H1 (cell line): ENCODE data around the gene POLR2C. TPM values are rescaled to one million over a fixed set of nuclear protein-coding genes. Genes with fewer than 3 reads are reported as not detected.
"Not testable (repeated sequence)": the region's sequence is repeated elsewhere in the genome, so short reads cannot be mapped to it uniquely, and the experiment has no call there.

ENCODE experiments used
- CTCF ChIA-PET: fragments of 300-600 bp; sonication (Branson Sonifier 250); formaldehyde crosslinking; loops from one replicate; lab custom pipeline; 2021; ENCODE audit not compliant: partially characterized antibody; lab: Charles Lee
- POLR2A ChIA-PET: fragments of 300-600 bp; sonication (Branson Sonifier 250); formaldehyde crosslinking; loops from one replicate; lab custom pipeline; 2021; ENCODE audit warnings: inconsistent platforms; ENCODE audit not compliant: partially characterized antibody; lab: Charles Lee
- DNase-seq, 2 experiments: peaks; one replicate each; pipeline versions ENCODE4 v3.0.0 to v3.0.0-alpha.2; 2010 to 2022; ENCODE audit warnings: low spot score in 2 of 2, low read depth in 1 of 2, mixed read lengths in 1 of 2
- FAIRE-seq: peaks from 2 replicates; lab custom pipeline; 2011; peaks lifted over from hg19 to GRCh38; lab: Jason Lieb, UNC
- H2AFZ ChIP-seq: 2 replicates; pipeline ENCODE4 v1.8.1; 2012; ENCODE audit warnings: low read length, inconsistent platforms
- H2AK5ac ChIP-seq: 2 replicates; pipeline ENCODE4 v1.6.1; 2013; ENCODE audit warnings: low read depth, low read length
- H2BK120ac ChIP-seq: replicated peaks from 2 replicates; pipeline ENCODE3; 2013; ENCODE audit warnings: low read depth, low read length, inconsistent platforms
- H2BK12ac ChIP-seq: 2 replicates; pipeline ENCODE4 v1.6.1; 2013; ENCODE audit warnings: low read depth, low read length
- H2BK15ac ChIP-seq: 2 replicates; pipeline ENCODE4 v1.6.1; 2013; ENCODE audit warnings: low read length
- H2BK20ac ChIP-seq: 2 replicates; pipeline ENCODE4 v1.6.1; 2013; ENCODE audit warnings: low read length
- H2BK5ac ChIP-seq: 2 replicates; pipeline ENCODE4 v1.6.1; 2013; ENCODE audit warnings: low read depth, low read length
- H3K14ac ChIP-seq: 2 replicates; pipeline ENCODE4 v1.6.1; 2013; ENCODE audit warnings: inconsistent platforms; ENCODE audit not compliant: insufficient read length
- H3K18ac ChIP-seq: 2 replicates; pipeline ENCODE4 v1.6.1; 2013; ENCODE audit warnings: low read length; ENCODE audit errors: extremely low read depth
- H3K23ac ChIP-seq: 2 replicates; pipeline ENCODE4 v1.6.1; 2013; ENCODE audit warnings: inconsistent platforms; ENCODE audit not compliant: insufficient read length
- H3K23me2 ChIP-seq: 2 replicates; pipeline ENCODE4 v1.6.1; 2013; ENCODE audit warnings: low read depth, low read length
- H3K27ac ChIP-seq: 2 replicates; pipeline ENCODE4 v1.6.1; 2011; ENCODE audit warnings: low read depth, low read length, inconsistent platforms
- H3K27me3 ChIP-seq, 4 experiments: replicated peaks in 1 of 4; 1 replicate in 1 of 4; 2 replicates in 3 of 4; pipeline versions ENCODE4 v1.6.1 to v1.8.1; 2011 to 2013; ENCODE audit warnings: low read length in 3 of 4, mild to moderate bottlenecking in 3 of 4, inconsistent platforms in 2 of 4, mixed read lengths in 2 of 4, moderate library complexity in 1 of 4; ENCODE audit not compliant: control insufficient read depth in 3 of 4, insufficient read depth in 3 of 4; ENCODE audit errors: extremely low read depth in 1 of 4
- H3K36me3 ChIP-seq, 4 experiments: 2 replicates each; pipeline versions ENCODE4 v1.6.1 to v1.8.1; 2011 to 2013; ENCODE audit warnings: mild to moderate bottlenecking in 4 of 4, low read length in 3 of 4, moderate library complexity in 2 of 4, control low read depth in 1 of 4, inconsistent platforms in 1 of 4; ENCODE audit not compliant: insufficient read depth in 4 of 4, control insufficient read depth in 2 of 4
- H3K4ac ChIP-seq: replicated peaks from 2 replicates; pipeline ENCODE3; 2013; ENCODE audit warnings: low read length, low read depth, mixed read lengths, inconsistent platforms; ENCODE audit not compliant: insufficient read length
- H3K4me1 ChIP-seq, 4 experiments: replicated peaks in 1 of 4; 1 replicate in 1 of 4; 2 replicates in 3 of 4; pipeline versions ENCODE4 v1.6.1 to v1.8.1; 2011 to 2013; ENCODE audit warnings: low read length in 3 of 4, inconsistent platforms in 2 of 4, mixed read lengths in 1 of 4; ENCODE audit not compliant: insufficient read depth in 4 of 4, control insufficient read depth in 3 of 4
- H3K4me2 ChIP-seq, 2 experiments: 2 replicates each; pipeline versions ENCODE4 v1.6.1 to v1.8.1; 2011 to 2013; ENCODE audit warnings: low read depth in 2 of 2, low read length in 2 of 2, control low read depth in 1 of 2, inconsistent platforms in 1 of 2, mild to moderate bottlenecking in 1 of 2; ENCODE audit not compliant: insufficient read depth in 1 of 2
- H3K4me3 ChIP-seq, 4 experiments: fragments of 200-600, 300-600 bp in 1 of 4; sonication (generic), shearing (Covaris generic), sonication (Bioruptor Twin) in 1 of 4; 2 replicates each; pipeline versions ENCODE4 v1.5.1 to v1.8.1; 2011 to 2016; ENCODE audit warnings: low read length in 4 of 4, low read depth in 3 of 4, control low read depth in 2 of 4, inconsistent platforms in 2 of 4, mild to moderate bottlenecking in 2 of 4, mixed read lengths in 1 of 4, moderate library complexity in 1 of 4; ENCODE audit not compliant: insufficient read depth in 2 of 4; ENCODE audit errors: extremely low read depth in 1 of 4
- H3K56ac ChIP-seq: replicated peaks from 2 replicates; pipeline ENCODE3; 2013; ENCODE audit warnings: low read depth, mild to moderate bottlenecking, mixed read lengths, low read length, inconsistent platforms; ENCODE audit not compliant: insufficient read length
- H3K79me1 ChIP-seq: 2 replicates; pipeline ENCODE4 v1.6.1; 2013; ENCODE audit warnings: low read depth, low read length, control low read depth
- H3K79me2 ChIP-seq, 2 experiments: 2 replicates each; pipeline versions ENCODE4 v1.6.1 to v1.8.1; 2012 to 2013; ENCODE audit warnings: low read length in 2 of 2, mild to moderate bottlenecking in 2 of 2, inconsistent platforms in 1 of 2; ENCODE audit not compliant: insufficient read depth in 2 of 2, control insufficient read depth in 1 of 2
- H3K9ac ChIP-seq, 4 experiments: replicated peaks in 1 of 4; 1 replicate in 1 of 4; 2 replicates in 3 of 4; pipeline versions ENCODE4 v1.6.1 to v1.8.1; 2011 to 2013; ENCODE audit warnings: low read depth in 3 of 4, low read length in 3 of 4, control low read depth in 2 of 4, mild to moderate bottlenecking in 2 of 4, moderate library complexity in 2 of 4, inconsistent platforms in 1 of 4; ENCODE audit errors: extremely low read depth in 1 of 4
- H3K9me3 ChIP-seq, 2 experiments: 2 replicates each; pipeline versions ENCODE4 v1.6.1 to v1.8.1; 2012 to 2013; ENCODE audit warnings: mild to moderate bottlenecking in 2 of 2, moderate library complexity in 2 of 2, control low read depth in 1 of 2, inconsistent platforms in 1 of 2, low read depth in 1 of 2, low read length in 1 of 2, mixed read lengths in 1 of 2; ENCODE audit not compliant: insufficient read depth in 2 of 2
- H4K20me1 ChIP-seq, 2 experiments: replicated peaks in 1 of 2; 2 replicates each; pipeline versions ENCODE3 to v1.8.1; 2011 to 2013; ENCODE audit warnings: inconsistent platforms in 2 of 2, low read length in 2 of 2, mild to moderate bottlenecking in 1 of 2; ENCODE audit not compliant: insufficient read depth in 2 of 2, control insufficient read depth in 1 of 2
- H4K5ac ChIP-seq: 2 replicates; pipeline ENCODE4 v1.6.1; 2013; ENCODE audit warnings: low read length, low read depth, mixed read lengths, inconsistent platforms; ENCODE audit not compliant: insufficient read length
- H4K8ac ChIP-seq: 2 replicates; pipeline ENCODE4 v1.8.0; 2013; ENCODE audit warnings: mild to moderate bottlenecking, moderate library complexity, low read length, inconsistent platforms; ENCODE audit not compliant: insufficient read depth; ENCODE audit errors: extremely low read depth
- H4K91ac ChIP-seq: replicated peaks from 2 replicates; pipeline ENCODE3; 2013; ENCODE audit warnings: low read length, mixed read lengths, inconsistent platforms; ENCODE audit not compliant: insufficient read length
- WGBS, 2 experiments: shearing (Covaris generic) in 1 of 2; methylation state at CpG; one replicate each; pipeline versions ENCODE4 v1.1.6 to v1.1.7; 2013 to 2015; ENCODE audit warnings: low lambda C conversion rate in 2 of 2, mixed read lengths in 2 of 2, inconsistent platforms in 1 of 2, low coverage in 1 of 2, missing lambda C conversion rate in 1 of 2; ENCODE audit not compliant: insufficient replicate concordance in 2 of 2, insufficient coverage in 1 of 2, insufficient read length in 1 of 2; ENCODE audit errors: extremely low coverage in 1 of 2, missing lambda C conversion rate in 1 of 2; 5-methylcytosine and 5-hydroxymethylcytosine counted together
- polyA plus RNA-seq, 7 experiments: library from polyadenylated mRNA; depleted of rRNA in 3 of 7; stranded (reverse) in 5 of 7; unstranded in 2 of 7; fragments of >200 nt in 5 of 7; fragments of 200-250 nt in 2 of 7; gene quantifications; 1 replicate in 5 of 7; 2 replicates in 1 of 7; 4 replicates in 1 of 7; pipeline versions ENCODE4 v1.2.1 to v1.2.3, GENCODE V29; 2011 to 2013; ENCODE audit warnings: missing spikeins in 2 of 7, mixed read lengths in 2 of 7
- total RNA-seq: library from RNA; stranded (reverse); fragmentation: NEBNext Ultra II Directional; extraction: Animal tissue kit (Norgen Biotek cat#: 25700); gene quantifications from 2 replicates; pipeline ENCODE4 v1.2.1, GENCODE V29; 2021

Gene POLR2C
- total and polyA plus RNA-seq, 2 of the 8 experiments (the other 6 are each of a cell fraction or from before 2014, with no cell fraction given): 72.5 to 132 TPM

DNA sequence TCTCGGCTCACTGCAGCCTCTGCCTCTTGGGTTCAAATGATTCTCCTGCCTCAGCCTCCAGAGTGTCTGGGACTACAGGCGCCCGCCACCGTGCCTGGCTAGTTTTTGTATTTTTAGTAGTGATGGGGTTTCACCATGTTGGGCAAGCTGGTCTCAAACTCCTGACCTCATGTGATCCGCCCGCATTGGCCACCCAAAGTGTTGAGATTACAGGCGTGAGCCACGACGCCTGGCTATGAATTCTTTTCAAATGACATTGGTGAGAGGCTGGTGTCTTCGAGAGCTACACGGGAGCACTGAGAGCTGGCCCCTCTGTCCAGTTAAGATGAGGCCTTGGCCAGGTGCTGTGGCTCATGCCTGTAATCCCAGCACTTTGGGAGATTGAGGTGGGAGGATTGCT, 37.5 kb downstream of the POLR2C start:
- not testable (repeated sequence) for H2BK12ac ChIP-seq, H3K18ac ChIP-seq, H3K56ac ChIP-seq, H3K4me2 ChIP-seq, H3K14ac ChIP-seq, H2AFZ ChIP-seq, H3K23me2 ChIP-seq, H2BK15ac ChIP-seq, H4K91ac ChIP-seq, H3K79me2 ChIP-seq, H3K36me3 ChIP-seq, H3K4me3 ChIP-seq, H3K9ac ChIP-seq, H4K5ac ChIP-seq, H3K4ac ChIP-seq, H2BK5ac ChIP-seq, H3K27me3 ChIP-seq, DNase-seq, H4K8ac ChIP-seq, H4K20me1 ChIP-seq, FAIRE-seq, H2AK5ac ChIP-seq, H3K23ac ChIP-seq, H3K9me3 ChIP-seq, H2BK20ac ChIP-seq, H2BK120ac ChIP-seq, H3K79me1 ChIP-seq, H3K27ac ChIP-seq, H3K4me1 ChIP-seq
- 97% methylated on average over 11 of the region's 11 CpGs; no CpG with 5 or more reads in 1 of the 2 experiments for WGBS, 2 experiments
- ChIA-PET POLR2A (interaction anchor here (1.1 kb wide), 1 partner anchor 263 kb away, joined by 3 read pairs; no protein-coding TSS in a partner anchor), CTCF (interaction anchor here (1.5 to 3.7 kb wide), 4 partner anchors 12 to 23 kb away, joined by 5 to 11 read pairs (median 6); no protein-coding TSS in a partner anchor)
